Sigmoid colon (tissue), 7 donors: ENCODE results near the gene VMP1. TPM values are rescaled to one million over a fixed set of nuclear protein-coding genes. Genes with fewer than 3 reads are reported as not detected.
"Not testable (repeated sequence)": the region's sequence is repeated elsewhere in the genome, so short reads cannot be mapped to it uniquely, and the experiment has no call there.

Experiments used
- DNase-seq: peaks from one replicate; pipeline ENCODE4 v3.0.0-alpha.2; 2019
- H3K27ac ChIP-seq, 4 donors: fragments of 200-600 bp; sonication (generic); one replicate each; pipeline ENCODE4 v1.5.1; 2016 to 2019; ENCODE audit warnings: mild to moderate bottlenecking in 1 of 4
- H3K27me3 ChIP-seq, 3 donors: fragments of 200-600 bp; sonication (generic); one replicate each; pipeline ENCODE4 v1.5.1; 2019; ENCODE audit warnings: mild to moderate bottlenecking in 1 of 3
- H3K36me3 ChIP-seq, 4 donors: fragments of 200-600 bp; sonication (generic); one replicate each; pipeline ENCODE4 v1.5.1; 2016 to 2019
- H3K4me1 ChIP-seq, 4 donors: fragments of 200-600 bp; sonication (generic); one replicate each; pipeline ENCODE4 v1.5.1; 2017 to 2019
- H3K4me3 ChIP-seq, 4 donors: fragments of 200-600 bp; sonication (generic); one replicate each; pipeline ENCODE4 v1.5.1; 2017 to 2019; ENCODE audit warnings: mild to moderate bottlenecking in 2 of 4, moderate library complexity in 1 of 4
- H3K9me3 ChIP-seq, 4 donors: fragments of 200-600 bp in 3 of 4; sonication (generic) in 3 of 4; one replicate each; pipeline versions ENCODE4 v1.5.1 to v1.6.1; 2013 to 2019
- EP300 ChIP-seq, 4 donors: sonication (generic); formaldehyde crosslinking; IDR thresholded peaks; one replicate each; pipeline ENCODE4 v1.6.1; 2017; ENCODE audit warnings: antibody characterized with exemption in 4 of 4
- POLR2A ChIP-seq, 2 donors: fragments of 450-650 bp; IDR thresholded peaks; one replicate each; pipeline ENCODE4 v1.6.1; 2016; ENCODE audit warnings: antibody characterized with exemption in 2 of 2, mild to moderate bottlenecking in 2 of 2, moderate library complexity in 2 of 2
- POLR2AphosphoS5 ChIP-seq, 4 donors: sonication (generic); formaldehyde crosslinking; IDR thresholded peaks; one replicate each; pipeline ENCODE4 v1.6.1; 2017; ENCODE audit warnings: antibody characterized with exemption in 4 of 4
- WGBS, 2 donors: extraction: QIAGEN DNeasy Blood & Tissue Kit; methylation state at CpG; one replicate each; pipeline ENCODE4 v1.1.7; 2013; 5-methylcytosine and 5-hydroxymethylcytosine counted together
- intact Hi-C: fragments of 100-400 bp; cut with DNase I; formaldehyde crosslinking; loops from one replicate; pipeline ENCODE4 v1.15.1; 2023
- polyA plus RNA-seq, 3 donors: library from polyadenylated mRNA; stranded (reverse); fragments of 200-250 nt; gene quantifications; one replicate each; pipeline ENCODE4 v1.2.3, GENCODE V29; 2013
- total RNA-seq, 4 donors: library from RNA; depleted of rRNA; stranded (reverse); fragments of >200 nt; gene quantifications; one replicate each; pipeline ENCODE4 v1.1.0, GENCODE V29; 2016
- TF ChIP-seq, protein P1 (sequence below), 4 experiments: fragments of 450-650 bp in 3 of 4; fragments of 200-600 bp in 1 of 4; IDR thresholded peaks; one replicate each; pipeline ENCODE4 v1.5.1; 2016 to 2019; ENCODE audit warnings: antibody characterized with exemption in 4 of 4, mild to moderate bottlenecking in 3 of 4, moderate library complexity in 2 of 4
- donor health status: healthy with polysubstance abuse.
- donor health status: Bipolar disorder and iron deficiency.
- donor health status: healthy.

VMP1 gene
- total and polyA plus RNA-seq, 7 donors, result 26.1 to 247 (median 132) TPM

- WGBS, 2 donors, result 86 to 88% methylated on average over 7 of the region's 7 CpGs
- peaks cover 0 to 3% (median 0%) of the 10 kb centered on the region in 4 donors for H3K36me3 ChIP-seq
- no peaks in the 10 kb centered on the region for H3K27me3 ChIP-seq
- intact Hi-C loops, result loop anchor here (1.0 kb wide), 2 partner anchors 86 to 106 kb away; no protein-coding TSS in a partner anchor
- peak overlapping the region in 2 of 4 donors; percentile 74 to 84 for H3K27ac ChIP-seq
- no peak overlapping the region for H3K4me3 ChIP-seq
- TF ChIP-seq, protein P1, sequence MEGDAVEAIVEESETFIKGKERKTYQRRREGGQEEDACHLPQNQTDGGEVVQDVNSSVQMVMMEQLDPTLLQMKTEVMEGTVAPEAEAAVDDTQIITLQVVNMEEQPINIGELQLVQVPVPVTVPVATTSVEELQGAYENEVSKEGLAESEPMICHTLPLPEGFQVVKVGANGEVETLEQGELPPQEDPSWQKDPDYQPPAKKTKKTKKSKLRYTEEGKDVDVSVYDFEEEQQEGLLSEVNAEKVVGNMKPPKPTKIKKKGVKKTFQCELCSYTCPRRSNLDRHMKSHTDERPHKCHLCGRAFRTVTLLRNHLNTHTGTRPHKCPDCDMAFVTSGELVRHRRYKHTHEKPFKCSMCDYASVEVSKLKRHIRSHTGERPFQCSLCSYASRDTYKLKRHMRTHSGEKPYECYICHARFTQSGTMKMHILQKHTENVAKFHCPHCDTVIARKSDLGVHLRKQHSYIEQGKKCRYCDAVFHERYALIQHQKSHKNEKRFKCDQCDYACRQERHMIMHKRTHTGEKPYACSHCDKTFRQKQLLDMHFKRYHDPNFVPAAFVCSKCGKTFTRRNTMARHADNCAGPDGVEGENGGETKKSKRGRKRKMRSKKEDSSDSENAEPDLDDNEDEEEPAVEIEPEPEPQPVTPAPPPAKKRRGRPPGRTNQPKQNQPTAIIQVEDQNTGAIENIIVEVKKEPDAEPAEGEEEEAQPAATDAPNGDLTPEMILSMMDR (IDR thresholded peaks at IDR 0.05), result no peak
- TF ChIP-seq POLR2A (IDR thresholded peaks at IDR 0.05) (no peak), EP300 (IDR thresholded peaks at IDR 0.05) (no peak), POLR2AphosphoS5 (IDR thresholded peaks at IDR 0.05) (no peak)
- H3K4me1 ChIP-seq, result peaks cover 0 to 44% (median 27%) of the 10 kb centered on the region in 4 donors
- H3K9me3 ChIP-seq, result no peaks in the 10 kb centered on the region
- no peak for DNase-seq
Measured at GRCh38 chr17:59752922-59753321, 45.5 kb downstream of the VMP1 start.

GRCh38 chr17:59753522-59754467 lies 46.3 kb downstream of the VMP1 start:
- Histone ChIP-seq H3K27me3 (no peaks in the 10 kb centered on the region), H3K4me3 (peak overlapping the region in 3 of 4 donors; percentile 8 to 30 (median 21)), H3K9me3 (no peaks in the 10 kb centered on the region), H3K36me3 (peaks cover 0 to 10% (median 0%) of the 10 kb centered on the region in 4 donors), H3K4me1 (peaks cover 0 to 44% (median 27%) of the 10 kb centered on the region in 4 donors), H3K27ac (peak overlapping the region; percentile 42 to 84 (median 69))
- no peak for DNase-seq
- peak in 1 of 4 donors; percentile 46 for TF ChIP-seq POLR2AphosphoS5 (IDR thresholded peaks at IDR 0.05)
- TF ChIP-seq POLR2A (IDR thresholded peaks at IDR 0.05), result no peak
- no peak for TF ChIP-seq EP300 (IDR thresholded peaks at IDR 0.05)
- TF ChIP-seq, protein P1 (IDR thresholded peaks at IDR 0.05), result peak; percentile 15 to 80 (median 63)
- intact Hi-C loops, result loop anchor here (1.0 kb wide), 2 partner anchors 86 to 106 kb away; no protein-coding TSS in a partner anchor
- WGBS, 2 donors, result 17 to 27% methylated on average over 3 of the region's 3 CpGs

- intact Hi-C loops, result no loop called here
- H3K4me1 ChIP-seq, result peaks cover 0 to 44% (median 27%) of the 10 kb centered on the region in 4 donors
- H3K27ac ChIP-seq, result peak overlapping the region; percentile 42 to 84 (median 69)
- no peaks in the 10 kb centered on the region for H3K27me3 ChIP-seq
- no peak overlapping the region for H3K4me3 ChIP-seq
- peaks cover 0 to 10% (median 0%) of the 10 kb centered on the region in 4 donors for H3K36me3 ChIP-seq
- TF ChIP-seq POLR2A (IDR thresholded peaks at IDR 0.05) (no peak), POLR2AphosphoS5 (IDR thresholded peaks at IDR 0.05) (peak in 1 of 4 donors; percentile 47)
- TF ChIP-seq, protein P1 (IDR thresholded peaks at IDR 0.05), result no peak
- DNase-seq, result no peak
- no peaks in the 10 kb centered on the region for H3K9me3 ChIP-seq
Measured at GRCh38 chr17:59754552-59754951, 47.1 kb downstream of the VMP1 start.

- Histone ChIP-seq H3K4me1 (peaks cover 0 to 44% (median 27%) of the 10 kb centered on the region in 4 donors), H3K36me3 (peaks cover 0 to 10% (median 0%) of the 10 kb centered on the region in 4 donors), H3K27ac (peak overlapping the region in 3 of 4 donors; percentile 67 to 84 (median 74))
- H3K9me3 ChIP-seq, intact Hi-C loops, H3K4me3 ChIP-seq, H3K27me3 ChIP-seq, DNase-seq: not testable (repeated sequence)
- WGBS, 2 donors, result 92 to 94% methylated on average over 12 of the region's 12 CpGs
Measured at GRCh38 chr17:59755069-59755468, 47.6 kb downstream of the VMP1 start.

GRCh38 chr17:59756236-59756818 lies 48.9 kb downstream of the VMP1 start:
- TF ChIP-seq POLR2AphosphoS5 (IDR thresholded peaks at IDR 0.05), result peak in 1 of 4 donors; percentile 12
- TF ChIP-seq, protein P1 (IDR thresholded peaks at IDR 0.05), result no peak
- Histone ChIP-seq H3K27me3 (no peaks in the 10 kb centered on the region), H3K9me3 (no peaks in the 10 kb centered on the region), H3K4me1 (peaks cover 0 to 44% (median 28%) of the 10 kb centered on the region in 4 donors), H3K27ac (peak overlapping the region; percentile 47 to 84 (median 70)), H3K4me3 (no peak overlapping the region), H3K36me3 (peaks cover 0 to 17% (median 0%) of the 10 kb centered on the region in 4 donors)
- intact Hi-C loops, result no loop called here
- 66 to 71% methylated on average over 3 of the region's 3 CpGs for WGBS, 2 donors
- DNase-seq, result no peak
